ENCODE measurements around the gene EXOC2. TPM values are rescaled to one million over a fixed set of nuclear protein-coding genes. Genes with fewer than 3 reads are reported as not detected.
A peak's percentile ranks its signal among the peaks of the same experiment; 100 is the strongest.

The EXOC2 gene
- total and polyA plus RNA-seq, 5 donors from 2014 or later: 33.1 to 43.6 (median 38.9) TPM

DNA sequence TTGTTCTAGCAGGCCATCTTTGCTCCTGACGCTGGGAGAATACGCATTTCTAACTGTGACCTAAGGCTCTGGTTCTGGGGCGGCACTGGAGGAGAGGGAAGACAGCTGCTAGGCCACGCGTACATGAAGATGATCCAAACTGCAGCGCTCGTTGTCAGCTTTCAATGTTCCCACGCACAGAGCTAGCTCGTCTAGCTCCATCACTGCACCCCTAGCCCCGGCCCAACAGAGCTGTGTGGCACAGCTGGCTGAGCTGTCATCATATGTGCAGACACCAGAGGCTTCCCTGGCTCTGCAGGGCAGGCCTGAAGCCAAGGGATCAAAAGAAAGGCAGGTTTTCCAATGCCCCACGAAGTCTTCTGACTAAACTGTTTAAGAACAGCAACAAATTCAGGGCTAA is 176.7 kb downstream of the EXOC2 start:
- Mint-ChIP-seq H3K4me3 (no peak overlapping the region), H3K4me1 (peaks cover 4 to 27% (median 25%) of the 10 kb centered on the region in 4 donors), H3K9me3 (peaks cover 0 to 8% (median 0%) of the 10 kb centered on the region in 7 donors), H3K36me3 (peaks cover 43% of the 10 kb centered on the region), H3K27me3 (no peaks in the 10 kb centered on the region), H3K27ac (no peak overlapping the region)
- H3K27me3 ChIP-seq (ENCODE audit: control insufficient read depth, insufficient read depth, low read length): no peaks in the 10 kb centered on the region
- H3K36me3 ChIP-seq (ENCODE audit: control insufficient read depth, insufficient read depth, low read length): peaks cover 9% of the 10 kb centered on the region
- H3K27ac ChIP-seq (ENCODE audit: insufficient read depth, low read length, poor library complexity, severe bottlenecking): no peak overlapping the region
- no peak overlapping the region for H3K4me3 ChIP-seq (ENCODE audit: low read depth, low read length)
- peaks cover 6% of the 10 kb centered on the region for H3K4me1 ChIP-seq (ENCODE audit: control insufficient read depth, insufficient read depth, low read length, poor library complexity, severe bottlenecking)
- H3K9me3 ChIP-seq (ENCODE audit: control insufficient read depth in 2 of 2, low read length in 2 of 2): no peaks in the 10 kb centered on the region
- ATAC-seq (ENCODE audit: low read depth in 2 of 2): no peak
- no peak for DNase-seq

DNA sequence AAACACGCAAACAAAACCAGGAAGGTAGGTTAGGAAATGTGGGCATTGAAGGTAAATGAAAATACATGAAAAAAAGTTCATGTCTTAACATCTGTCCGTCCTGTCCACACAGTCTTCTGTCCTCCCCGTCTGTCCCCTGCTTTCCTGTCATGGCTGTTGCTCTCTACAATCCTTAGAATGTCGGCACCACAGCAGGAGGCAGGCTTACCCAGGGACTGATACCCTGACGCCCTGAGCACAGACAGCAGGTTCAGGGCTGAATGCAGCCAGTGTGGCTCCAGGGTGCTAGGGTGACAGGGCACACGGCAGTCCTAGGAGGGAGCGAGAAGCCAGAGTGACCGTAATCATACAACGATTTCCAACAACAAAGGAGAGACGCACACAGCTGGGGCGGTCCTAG is 177.7 kb downstream of the EXOC2 start:
- Histone ChIP-seq H3K9me3 (ENCODE audit: control insufficient read depth in 2 of 2, low read length in 2 of 2) (no peaks in the 10 kb centered on the region), H3K27me3 (ENCODE audit: control insufficient read depth, insufficient read depth, low read length) (no peaks in the 10 kb centered on the region), H3K36me3 (ENCODE audit: control insufficient read depth, insufficient read depth, low read length) (peaks cover 10% of the 10 kb centered on the region), H3K4me1 (ENCODE audit: control insufficient read depth, insufficient read depth, low read length, poor library complexity, severe bottlenecking) (peaks cover 11% of the 10 kb centered on the region), H3K27ac (ENCODE audit: insufficient read depth, low read length, poor library complexity, severe bottlenecking) (no peak overlapping the region), H3K4me3 (ENCODE audit: low read depth, low read length) (no peak overlapping the region)
- no peaks in the 10 kb centered on the region for H3K27me3 Mint-ChIP-seq
- peak overlapping the region in 1 of 3 donors; percentile 25 for H3K27ac Mint-ChIP-seq
- no peak overlapping the region for H3K4me3 Mint-ChIP-seq
- no peak for ATAC-seq (ENCODE audit: low read depth in 2 of 2)
- peaks cover 0 to 6% (median 0%) of the 10 kb centered on the region in 7 donors for H3K9me3 Mint-ChIP-seq
- peaks cover 44% of the 10 kb centered on the region for H3K36me3 Mint-ChIP-seq
- peaks cover 9 to 33% (median 31%) of the 10 kb centered on the region in 4 donors for H3K4me1 Mint-ChIP-seq
- DNase-seq: no peak

DNA sequence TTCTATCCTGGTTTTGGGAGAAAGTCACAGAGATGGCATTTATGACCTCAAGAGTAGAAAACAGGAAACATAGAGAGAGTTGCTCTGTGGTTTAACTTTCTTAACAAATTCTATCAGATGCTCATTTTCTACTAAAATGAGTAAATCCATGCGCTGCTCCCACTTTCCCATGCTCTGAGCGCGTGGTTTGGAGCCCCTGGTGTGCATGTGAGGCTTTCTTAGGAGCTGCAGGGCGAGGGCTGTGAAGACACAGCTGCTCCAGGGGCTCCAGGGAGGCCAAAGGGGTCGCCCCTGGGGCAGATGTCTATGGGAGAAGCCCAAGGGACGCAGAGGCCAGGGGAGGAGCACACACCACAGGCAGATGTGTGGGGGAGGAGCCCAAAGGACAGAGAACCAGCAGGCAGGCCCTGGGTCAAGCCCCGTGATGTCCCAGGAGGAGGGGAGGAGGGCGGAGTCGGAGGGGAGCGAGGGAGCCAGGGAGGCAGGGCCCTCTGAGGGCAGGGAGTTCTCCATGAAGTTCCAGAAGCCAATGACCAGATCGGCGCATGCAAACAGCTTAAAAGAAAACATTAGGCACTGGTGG is 178.5 kb downstream of the EXOC2 start:
- Mint-ChIP-seq H3K4me1 (peaks cover 17 to 41% (median 38%) of the 10 kb centered on the region in 4 donors), H3K4me3 (no peak overlapping the region), H3K36me3 (peaks cover 44% of the 10 kb centered on the region), H3K27ac (peak overlapping the region; percentile 72 to 83 (median 76)), H3K9me3 (peaks cover 0 to 6% (median 0%) of the 10 kb centered on the region in 7 donors), H3K27me3 (no peaks in the 10 kb centered on the region)
- Histone ChIP-seq H3K27ac (ENCODE audit: insufficient read depth, low read length, poor library complexity, severe bottlenecking) (no peak overlapping the region), H3K4me1 (ENCODE audit: control insufficient read depth, insufficient read depth, low read length, poor library complexity, severe bottlenecking) (peaks cover 19% of the 10 kb centered on the region), H3K4me3 (ENCODE audit: low read depth, low read length) (no peak overlapping the region), H3K27me3 (ENCODE audit: control insufficient read depth, insufficient read depth, low read length) (no peaks in the 10 kb centered on the region), H3K9me3 (ENCODE audit: control insufficient read depth in 2 of 2, low read length in 2 of 2) (no peaks in the 10 kb centered on the region), H3K36me3 (ENCODE audit: control insufficient read depth, insufficient read depth, low read length) (peaks cover 10% of the 10 kb centered on the region)
- no peak for DNase-seq
- ATAC-seq (ENCODE audit: low read depth in 2 of 2): no peak

DNA sequence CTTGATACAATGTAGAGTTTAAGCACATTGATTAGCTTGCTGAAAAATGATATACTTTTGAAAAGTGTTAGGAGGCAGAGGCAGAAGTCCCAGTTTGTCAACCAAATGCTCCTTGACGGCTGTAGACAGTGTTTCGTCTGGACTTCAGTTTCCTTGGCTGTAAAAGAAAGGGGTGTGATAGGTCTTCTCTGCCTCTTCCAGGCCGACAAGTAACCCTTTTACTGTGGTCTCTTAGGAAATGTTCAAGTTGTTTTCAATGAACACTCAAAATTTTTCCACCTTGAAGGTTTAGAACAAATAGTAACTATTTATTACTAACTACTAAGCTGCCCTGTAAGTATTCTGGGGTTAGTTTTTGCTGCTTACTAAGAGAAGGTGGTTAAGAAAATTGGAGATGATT is 179.0 kb downstream of the EXOC2 start:
- Histone ChIP-seq H3K9me3 (ENCODE audit: control insufficient read depth in 2 of 2, low read length in 2 of 2) (no peaks in the 10 kb centered on the region), H3K36me3 (ENCODE audit: control insufficient read depth, insufficient read depth, low read length) (peaks cover 10% of the 10 kb centered on the region), H3K27me3 (ENCODE audit: control insufficient read depth, insufficient read depth, low read length) (no peaks in the 10 kb centered on the region), H3K4me3 (ENCODE audit: low read depth, low read length) (no peak overlapping the region), H3K4me1 (ENCODE audit: control insufficient read depth, insufficient read depth, low read length, poor library complexity, severe bottlenecking) (peaks cover 24% of the 10 kb centered on the region), H3K27ac (ENCODE audit: insufficient read depth, low read length, poor library complexity, severe bottlenecking) (no peak overlapping the region)
- H3K27me3 Mint-ChIP-seq: no peaks in the 10 kb centered on the region
- ATAC-seq (ENCODE audit: low read depth in 2 of 2) (no peak), DNase-seq (no peak)
- peaks cover 44% of the 10 kb centered on the region for H3K36me3 Mint-ChIP-seq
- H3K4me3 Mint-ChIP-seq: no peak overlapping the region
- peaks cover 0 to 6% (median 0%) of the 10 kb centered on the region in 7 donors for H3K9me3 Mint-ChIP-seq
- peak overlapping the region in 2 of 3 donors; percentile 72 to 76 for H3K27ac Mint-ChIP-seq
- peaks cover 22 to 46% (median 43%) of the 10 kb centered on the region in 4 donors for H3K4me1 Mint-ChIP-seq

DNA sequence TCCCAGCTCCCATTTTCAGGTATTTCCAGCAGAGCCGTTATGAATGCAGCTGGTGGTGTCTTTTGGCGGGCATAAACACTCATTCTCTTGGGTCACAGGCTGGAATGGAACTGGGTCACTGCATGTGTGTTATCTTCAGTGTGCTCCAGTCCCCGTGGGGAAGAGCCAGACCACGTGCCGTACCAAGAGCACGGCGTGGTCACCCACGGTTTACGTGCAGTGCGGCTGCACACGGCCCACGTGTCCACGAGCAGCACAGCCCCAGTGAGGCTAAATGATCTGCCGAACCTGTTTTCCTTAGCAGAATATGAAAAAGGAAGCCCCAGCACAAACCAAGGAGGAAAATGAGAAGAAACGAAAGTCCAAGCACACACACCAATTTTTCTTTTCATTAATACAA is 179.9 kb downstream of the EXOC2 start:
- Mint-ChIP-seq H3K9me3 (peaks cover 0 to 5% (median 0%) of the 10 kb centered on the region in 7 donors), H3K36me3 (peaks cover 38% of the 10 kb centered on the region), H3K4me1 (peaks cover 31 to 55% (median 49%) of the 10 kb centered on the region in 4 donors), H3K27me3 (no peaks in the 10 kb centered on the region), H3K27ac (no peak overlapping the region), H3K4me3 (no peak overlapping the region)
- Histone ChIP-seq H3K27me3 (ENCODE audit: control insufficient read depth, insufficient read depth, low read length) (no peaks in the 10 kb centered on the region), H3K4me3 (ENCODE audit: low read depth, low read length) (no peak overlapping the region), H3K4me1 (ENCODE audit: control insufficient read depth, insufficient read depth, low read length, poor library complexity, severe bottlenecking) (peaks cover 24% of the 10 kb centered on the region), H3K9me3 (ENCODE audit: control insufficient read depth in 2 of 2, low read length in 2 of 2) (no peaks in the 10 kb centered on the region), H3K36me3 (ENCODE audit: control insufficient read depth, insufficient read depth, low read length) (peaks cover 10% of the 10 kb centered on the region), H3K27ac (ENCODE audit: insufficient read depth, low read length, poor library complexity, severe bottlenecking) (no peak overlapping the region)
- no peak for DNase-seq
- ATAC-seq (ENCODE audit: low read depth in 2 of 2): no peak

DNA sequence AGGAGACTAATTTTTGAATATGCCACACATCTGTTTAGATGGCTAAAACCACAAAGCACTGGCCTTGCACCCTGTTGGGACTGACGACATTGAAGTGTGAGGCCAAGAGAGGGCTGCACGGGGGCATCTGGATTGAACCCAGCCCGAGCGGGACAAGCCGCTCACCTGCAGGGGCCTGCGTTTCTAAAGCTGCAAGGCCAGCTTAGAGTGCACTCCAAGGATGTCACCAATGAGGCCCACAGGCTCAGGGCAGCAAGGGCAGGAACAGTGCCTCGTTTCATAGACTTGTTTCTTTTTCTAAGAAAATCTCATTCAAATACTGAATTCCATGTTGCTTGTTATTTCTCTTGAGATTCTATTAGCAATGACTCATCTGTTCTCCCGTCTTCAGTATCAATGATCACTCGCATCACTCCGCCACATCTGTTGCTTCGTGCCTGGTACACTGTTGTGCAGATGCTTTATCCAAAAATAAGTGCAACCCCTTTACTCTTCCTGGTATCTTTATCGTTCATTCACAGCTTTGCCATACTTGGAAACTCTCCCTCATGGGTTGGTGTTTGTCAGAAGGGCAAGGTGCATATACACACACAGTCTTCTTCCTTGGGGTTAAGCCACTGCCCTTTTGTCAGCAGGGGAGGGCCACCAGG is 181.3 kb downstream of the EXOC2 start:
- H3K27me3 ChIP-seq (ENCODE audit: control insufficient read depth, insufficient read depth, low read length): no peaks in the 10 kb centered on the region
- ATAC-seq (ENCODE audit: low read depth in 2 of 2) (no peak), DNase-seq (no peak)
- H3K4me3 ChIP-seq (ENCODE audit: low read depth, low read length): no peak overlapping the region
- Mint-ChIP-seq H3K36me3 (peaks cover 29% of the 10 kb centered on the region), H3K27ac (peak overlapping the region in 2 of 3 donors; percentile 5 to 86), H3K4me1 (peaks cover 41 to 66% (median 52%) of the 10 kb centered on the region in 4 donors), H3K27me3 (no peaks in the 10 kb centered on the region), H3K9me3 (no peaks in the 10 kb centered on the region), H3K4me3 (peak overlapping the region in 1 of 4 donors; percentile 34)
- no peak overlapping the region for H3K27ac ChIP-seq (ENCODE audit: insufficient read depth, low read length, poor library complexity, severe bottlenecking)
- peaks cover 27% of the 10 kb centered on the region for H3K4me1 ChIP-seq (ENCODE audit: control insufficient read depth, insufficient read depth, low read length, poor library complexity, severe bottlenecking)
- no peaks in the 10 kb centered on the region for H3K9me3 ChIP-seq (ENCODE audit: control insufficient read depth in 2 of 2, low read length in 2 of 2)
- peaks cover 10% of the 10 kb centered on the region for H3K36me3 ChIP-seq (ENCODE audit: control insufficient read depth, insufficient read depth, low read length)

DNA sequence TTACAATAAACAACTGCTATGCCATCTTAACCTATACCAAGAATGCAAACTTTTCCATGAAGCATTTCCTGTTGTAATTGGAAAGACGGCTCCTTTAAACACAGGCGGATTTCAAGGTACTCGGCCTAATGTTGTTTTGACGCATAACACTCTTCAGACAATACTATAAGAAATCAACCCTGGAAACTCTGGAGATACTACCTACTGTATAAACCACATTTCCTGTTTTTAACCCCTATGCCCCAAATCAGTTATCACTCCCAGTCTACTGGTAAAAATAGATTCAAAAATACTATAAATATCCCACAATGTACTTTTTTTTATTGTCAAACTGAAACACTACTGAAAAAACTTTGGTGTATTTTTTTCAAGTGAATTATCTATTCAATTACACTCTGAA is 183.3 kb downstream of the EXOC2 start:
- Histone ChIP-seq H3K27me3 (ENCODE audit: control insufficient read depth, insufficient read depth, low read length) (no peaks in the 10 kb centered on the region), H3K27ac (ENCODE audit: insufficient read depth, low read length, poor library complexity, severe bottlenecking) (no peak overlapping the region), H3K36me3 (ENCODE audit: control insufficient read depth, insufficient read depth, low read length) (peaks cover 10% of the 10 kb centered on the region), H3K4me3 (ENCODE audit: low read depth, low read length) (peak overlapping the region; percentile 61), H3K9me3 (ENCODE audit: control insufficient read depth in 2 of 2, low read length in 2 of 2) (no peaks in the 10 kb centered on the region), H3K4me1 (ENCODE audit: control insufficient read depth, insufficient read depth, low read length, poor library complexity, severe bottlenecking) (peaks cover 36% of the 10 kb centered on the region)
- Mint-ChIP-seq H3K4me1 (peaks cover 51 to 76% (median 59%) of the 10 kb centered on the region in 4 donors), H3K4me3 (peak overlapping the region in 3 of 4 donors; percentile 65 to 68 (median 66)), H3K27ac (peak overlapping the region in 1 of 3 donors; percentile 35), H3K36me3 (peaks cover 25% of the 10 kb centered on the region), H3K9me3 (no peaks in the 10 kb centered on the region), H3K27me3 (no peaks in the 10 kb centered on the region)
- DNase-seq (peak in 1 of 3 donors; percentile 77), ATAC-seq (ENCODE audit: low read depth in 2 of 2) (peak; percentile 52 to 54)
